Stimulated activated CD8-positive, alpha-beta memory T cell treated with anti-CD3 and anti-CD28 coated beads, Interleukin-2, amount 100 ng/mL, for 48 hours (primary cell): ENCODE results near the gene LRMDA.
"Not testable (repeated sequence)": the region's sequence is repeated elsewhere in the genome, so short reads cannot be mapped to it uniquely, and the experiment has no call there.

Experiments used
- DNase-seq, 2 donors: peaks; one replicate each; pipeline ENCODE4 v3.0.0-alpha.2; 2020; ENCODE audit warnings: low read depth in 2 of 2

The LRMDA gene

DNA sequence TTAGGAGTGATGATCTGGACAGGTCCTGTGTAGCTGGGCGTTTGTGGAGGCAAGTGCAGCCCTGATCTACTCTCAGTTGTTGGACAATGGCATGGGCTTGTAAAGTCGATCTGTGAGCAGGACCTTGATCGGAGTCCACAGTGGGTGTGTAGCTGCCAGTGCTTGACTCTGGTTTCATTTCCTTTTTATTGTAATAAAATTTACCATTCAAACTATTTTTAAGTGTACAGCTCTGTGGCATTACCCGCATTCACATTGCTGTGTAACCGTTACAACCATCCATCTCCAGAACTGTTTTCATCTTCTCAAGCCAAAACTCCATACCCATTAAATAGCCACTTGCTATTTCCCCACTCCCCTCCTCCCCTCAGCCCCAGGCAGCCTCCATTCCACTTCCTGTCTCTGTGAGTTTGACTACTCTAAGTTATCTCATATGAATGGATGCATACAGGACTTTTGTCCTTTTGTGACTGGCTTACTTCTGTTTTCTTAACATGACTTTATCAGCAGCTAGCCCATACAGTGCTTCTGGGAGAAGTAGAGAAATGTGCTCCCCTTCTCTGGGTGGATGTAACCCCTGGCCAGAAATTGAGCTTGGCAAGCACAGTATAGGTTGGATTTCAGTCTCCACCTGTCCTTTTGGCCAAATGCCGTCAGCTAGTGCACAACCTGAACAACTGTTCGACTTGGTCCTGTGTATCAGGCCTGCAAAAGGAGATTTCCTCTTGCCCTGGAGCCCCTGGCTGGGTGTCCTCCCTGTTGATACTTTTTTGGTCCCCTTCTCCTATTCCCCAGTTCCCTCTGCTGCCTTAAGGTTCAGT, 180.0 kb downstream of the LRMDA start:
- no peak for DNase-seq

- DNase-seq: no peak
Measured at GRCh38 chr10:75611993-75612372, 180.6 kb downstream of the LRMDA start.

GRCh38 chr10:75612904-75613684, 181.7 kb downstream of the LRMDA start:
- DNase-seq: no peak

GRCh38 chr10:75613685-75614504, 182.5 kb downstream of the LRMDA start:
- DNase-seq: no peak

DNA sequence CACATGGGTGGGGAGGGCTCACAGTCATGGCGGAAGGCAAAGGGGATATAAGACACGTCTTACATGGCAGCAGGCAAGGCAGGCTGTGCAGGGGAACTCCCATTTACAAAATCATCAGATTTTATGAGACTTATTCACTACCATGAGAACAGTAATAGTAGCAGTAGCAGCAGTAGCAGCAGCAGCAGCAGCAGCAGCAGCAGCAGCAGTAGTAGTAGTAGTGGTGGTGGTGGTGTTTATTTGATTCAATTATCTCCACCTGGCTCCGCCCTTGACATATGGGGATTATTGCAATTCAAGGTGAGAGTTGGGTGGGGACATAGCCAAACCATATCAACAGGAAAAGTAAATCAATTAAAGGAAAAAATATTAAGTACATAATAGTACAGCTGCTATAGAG, 184.7 kb downstream of the LRMDA start:
- DNase-seq: no peak

GRCh38 chr10:75616874-75617478, 185.6 kb downstream of the LRMDA start:
- DNase-seq: no peak

GRCh38 chr10:75617485-75618155, 186.2 kb downstream of the LRMDA start:
- DNase-seq: no peak

DNA sequence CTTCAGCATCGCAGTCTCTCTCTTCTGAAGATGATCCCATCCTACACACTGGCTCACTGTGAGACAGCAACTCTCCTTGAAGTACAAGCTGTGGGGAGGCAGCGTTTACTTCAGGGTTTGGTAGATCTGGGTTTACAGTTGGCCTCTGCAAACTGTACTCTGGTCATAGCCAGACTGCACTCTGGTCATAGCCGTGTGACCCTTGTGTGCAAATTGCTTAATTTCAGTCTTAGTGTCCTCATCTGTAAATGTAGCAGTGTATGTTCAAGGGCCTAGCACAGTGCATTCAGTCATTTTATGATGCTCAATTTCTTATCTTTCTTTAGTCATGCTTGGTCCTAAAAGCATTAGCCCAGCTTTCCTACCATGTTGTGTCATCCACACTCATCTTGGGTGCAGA, 188.2 kb downstream of the LRMDA start:
- no peak for DNase-seq

DNA sequence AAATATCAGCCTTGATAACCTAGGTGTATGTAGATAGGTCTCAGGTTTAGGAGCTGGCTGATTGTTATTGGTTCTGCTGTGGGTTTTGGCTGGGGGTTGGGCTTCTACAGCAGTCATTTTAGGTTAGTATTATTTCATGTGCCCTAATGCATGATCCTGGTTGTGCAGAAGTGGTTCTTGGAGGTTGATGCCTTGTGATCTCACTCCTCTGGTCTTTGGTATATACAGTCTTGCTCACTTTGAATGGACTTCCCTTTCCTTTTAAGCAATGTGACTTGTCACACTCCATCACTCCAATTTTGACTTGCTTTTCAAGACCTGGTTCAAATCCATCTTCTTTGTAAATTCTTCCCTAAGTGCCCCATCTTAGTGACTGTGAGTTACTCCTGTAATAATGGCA, 188.9 kb downstream of the LRMDA start:
- no peak for DNase-seq

DNA sequence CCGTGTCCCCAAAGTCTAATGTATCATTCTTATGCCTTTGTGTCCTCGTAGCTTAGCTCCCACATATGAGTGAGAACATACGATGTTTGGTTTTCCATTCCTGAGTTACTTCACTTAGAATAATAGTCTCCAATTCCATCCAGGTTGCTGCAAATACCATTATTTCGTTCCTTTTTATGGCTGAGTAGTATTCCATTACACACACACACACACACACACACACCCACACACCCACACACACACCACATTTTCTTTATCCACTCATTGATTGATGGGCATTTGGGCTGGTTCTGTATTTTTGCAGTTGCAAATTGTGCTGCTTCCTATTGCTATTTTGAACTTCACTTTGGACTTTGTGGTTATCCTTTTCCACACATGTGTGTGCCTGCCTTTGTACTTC, 189.6 kb downstream of the LRMDA start:
- not testable (repeated sequence) for DNase-seq

GRCh38 chr10:75622503-75622902, 191.1 kb downstream of the LRMDA start:
- no peak for DNase-seq

DNA sequence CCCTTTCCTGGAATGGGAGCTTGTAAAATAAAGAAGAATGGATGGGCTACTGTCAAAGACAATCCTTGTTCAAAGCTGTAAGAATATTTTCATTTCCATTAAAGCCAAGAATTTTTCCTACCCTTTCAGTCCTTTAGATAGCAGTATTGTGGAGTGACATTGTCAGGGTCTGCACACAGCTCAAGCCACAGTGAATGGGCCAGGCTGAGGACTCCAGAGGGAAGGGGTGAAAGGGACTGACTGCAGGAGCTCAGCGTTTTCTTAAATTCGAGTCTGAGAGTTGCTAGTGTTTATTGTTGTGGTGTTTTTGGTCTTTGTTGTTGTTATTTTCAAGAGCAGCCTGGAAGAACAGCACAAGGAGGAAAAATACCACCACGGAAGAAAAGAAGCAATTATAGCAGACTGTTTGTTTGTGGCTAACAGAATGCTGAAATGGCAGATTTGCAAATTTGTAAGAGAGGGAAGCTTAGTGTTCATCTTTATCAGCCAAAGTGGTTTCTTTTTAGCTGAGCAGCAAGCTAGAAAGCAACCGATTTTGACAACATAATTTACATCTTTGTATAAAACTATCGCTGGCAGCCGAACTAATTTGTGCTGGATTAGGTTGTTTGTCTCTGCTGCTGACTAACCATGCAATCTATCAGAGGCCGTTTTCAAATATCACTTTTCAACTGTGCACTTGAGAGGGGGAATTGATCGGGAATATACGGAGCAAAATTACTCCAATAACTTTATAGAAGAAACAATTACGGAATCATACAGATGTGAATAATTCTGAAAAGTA, 192.1 kb downstream of the LRMDA start:
- no peak for DNase-seq

GRCh38 chr10:75624638-75625037, 193.2 kb downstream of the LRMDA start:
- no peak for DNase-seq

DNA sequence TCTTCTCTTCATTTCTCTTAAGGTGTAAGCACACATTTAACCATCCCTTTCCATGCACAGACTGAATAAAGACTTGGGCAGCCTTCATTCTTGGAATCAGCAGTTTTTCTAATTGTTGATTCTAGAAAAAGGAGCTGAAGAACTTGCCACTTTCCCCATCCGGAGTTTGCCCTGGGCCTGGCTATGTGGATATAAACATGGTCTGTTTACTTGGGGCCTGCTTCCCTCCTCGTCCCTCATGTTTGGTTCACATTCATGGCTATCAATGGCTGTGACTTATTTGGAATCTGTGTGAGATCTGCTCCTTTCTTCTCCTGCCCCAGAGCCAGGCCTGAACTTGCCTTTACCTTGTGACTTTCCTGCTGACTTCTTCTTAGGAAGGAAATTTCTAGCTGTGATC, 199.3 kb downstream of the LRMDA start:
- DNase-seq: no peak

GRCh38 chr10:75632805-75633462, 201.5 kb downstream of the LRMDA start:
- DNase-seq: no peak

GRCh38 chr10:75633568-75633967, 202.1 kb downstream of the LRMDA start:
- no peak for DNase-seq

- DNase-seq: no peak
Measured at GRCh38 chr10:75634947-75635346, 203.5 kb downstream of the LRMDA start.

DNA sequence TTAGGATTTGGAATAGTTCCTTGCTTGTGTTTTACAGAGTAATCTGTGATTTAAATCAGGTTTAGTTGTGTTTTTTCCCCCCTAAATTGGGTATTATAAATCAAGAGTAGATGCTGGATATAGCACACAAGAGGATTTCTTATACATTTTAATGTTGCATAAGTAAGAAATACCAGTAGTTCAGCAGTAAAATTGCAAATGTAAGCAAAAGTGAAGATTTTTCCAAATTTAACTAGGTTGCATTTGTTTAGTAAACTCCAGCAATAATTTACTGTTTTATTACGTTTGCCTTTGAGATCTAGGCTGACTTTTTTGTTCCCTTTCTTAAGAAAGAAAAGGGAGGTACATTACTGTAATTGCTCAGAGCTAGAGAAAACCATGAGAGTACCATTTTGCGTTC, 207.3 kb downstream of the LRMDA start:
- no peak for DNase-seq

DNA sequence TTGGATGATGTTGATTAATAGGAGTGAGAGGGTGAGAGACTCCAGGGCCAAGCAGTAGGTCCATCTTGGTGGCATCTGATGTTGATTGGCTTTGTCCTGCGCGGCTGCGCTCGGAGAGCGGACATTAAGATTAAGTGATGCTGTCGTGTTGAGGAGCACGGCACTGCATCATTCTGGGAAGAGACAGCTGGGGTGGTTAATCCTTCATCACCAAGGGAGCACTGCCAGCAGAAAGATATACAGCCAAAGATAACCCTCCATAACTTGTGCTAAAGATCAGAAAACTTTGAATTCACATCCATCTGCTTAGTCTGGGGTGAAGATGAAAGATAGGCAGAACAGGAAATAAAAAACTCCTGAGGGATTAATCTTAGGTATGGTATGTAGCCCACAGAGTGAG, 208.3 kb downstream of the LRMDA start:
- no peak for DNase-seq

DNA sequence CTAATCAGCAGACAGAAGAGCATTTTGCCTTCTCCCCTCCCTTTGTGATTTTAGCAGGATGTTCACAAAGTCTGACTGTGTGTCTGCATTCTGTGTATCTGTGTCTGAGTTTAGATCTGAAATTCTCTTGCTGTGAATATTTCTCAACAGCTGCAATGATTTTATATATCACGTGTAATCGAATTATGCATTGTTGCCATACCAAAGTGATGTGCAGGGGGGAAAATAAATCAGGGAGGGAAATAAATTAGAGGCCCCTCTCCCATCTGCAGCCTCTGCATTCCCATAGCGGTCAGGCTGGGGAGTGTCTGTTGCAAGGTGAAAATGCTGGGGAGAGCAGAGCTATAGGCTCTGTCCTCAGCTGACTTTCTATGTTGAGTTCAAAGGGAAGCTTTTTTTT, 209.0 kb downstream of the LRMDA start:
- DNase-seq: no peak
